GM12878 (cell line): ENCODE measurements around the gene EEF1G. TPM values are rescaled to one million over a fixed set of nuclear protein-coding genes. Genes with fewer than 3 reads are reported as not detected.

Source experiments
- ATAC-seq: fragments of 200-7000 bp; cut with Tn5 transposase; 3 replicates; pipeline ENCODE4 v1.9.1; 2020; ENCODE audit warnings: mild to moderate bottlenecking, moderate library complexity
- BruUV-seq: library from RNA; stranded (reverse); fragments of 400-500 nt; replicated peaks from 2 replicates; lab custom pipeline; 2021; lab: Mats Ljungman, UMichigan
- CTCF ChIA-PET: fragments of 300-600 bp; sonication (Branson Sonifier 250); formaldehyde crosslinking; extraction: SDS; loops from one replicate; lab custom pipeline; 2021; ENCODE audit warnings: inconsistent platforms; lab: Yijun Ruan, JAX
- POLR2A ChIA-PET: fragments of 350-600 bp; formaldehyde crosslinking; extraction: SDS; loops from one replicate; lab custom pipeline; 2021; ENCODE audit warnings: inconsistent platforms; lab: Charles Lee
- RAD21 ChIA-PET: fragments of 300-600 bp; sonication (Branson Sonifier 250); formaldehyde crosslinking; loops from one replicate; lab custom pipeline; 2023; ENCODE audit warnings: antibody characterized with exemption; ENCODE audit not compliant: unreplicated experiment; lab: Charles Lee
- SMC1A ChIA-PET: fragments of 300-600 bp; sonication (Branson Sonifier 250); formaldehyde crosslinking; loops from one replicate; lab custom pipeline; 2023; ENCODE audit not compliant: unreplicated experiment, uncharacterized antibody; lab: Charles Lee
- DNase-seq: peaks from one replicate; pipeline ENCODE4 v3.0.0-alpha.2; 2011; ENCODE audit warnings: low read depth, low spot score
- FAIRE-seq: peaks from 3 replicates; lab custom pipeline; 2011; peaks lifted over from hg19 to GRCh38; lab: Jason Lieb, UNC
- H2AFZ ChIP-seq: 2 replicates; pipeline ENCODE4 v1.6.0; 2011; ENCODE audit warnings: low read depth, low read length, control low read depth; ENCODE audit not compliant: control insufficient read depth
- H3K27ac ChIP-seq: 2 replicates; pipeline ENCODE4 v1.5.1; 2011; ENCODE audit warnings: control low read depth; ENCODE audit not compliant: control insufficient read depth, insufficient read depth
- H3K27me3 ChIP-seq, 2 experiments: replicated peaks in 1 of 2; 2 replicates each; pipeline versions ENCODE4 v1.6.0 to v1.6.1; 2011; ENCODE audit warnings: low read length in 1 of 2; ENCODE audit not compliant: control insufficient read depth in 2 of 2, insufficient read depth in 2 of 2
- H3K36me3 ChIP-seq, 2 experiments: 2 replicates each; pipeline ENCODE4 v1.5.1; 2011; ENCODE audit warnings: low read length in 1 of 2; ENCODE audit not compliant: control insufficient read depth in 2 of 2, insufficient read depth in 2 of 2
- H3K4me1 ChIP-seq: 2 replicates; pipeline ENCODE4 v1.6.1; 2011; ENCODE audit warnings: mild to moderate bottlenecking, low read length, moderate library complexity, mixed read lengths; ENCODE audit not compliant: control insufficient read depth, insufficient read depth
- H3K4me2 ChIP-seq: 2 replicates; pipeline ENCODE4 v1.6.0; 2011; ENCODE audit warnings: control low read depth; ENCODE audit not compliant: control insufficient read depth, insufficient read depth
- H3K4me3 ChIP-seq: fragments of 200-600 bp; sonication (generic); 2 replicates; pipeline ENCODE4 v1.5.1; 2016
- H3K79me2 ChIP-seq: 2 replicates; pipeline ENCODE4 v1.6.0; 2011; ENCODE audit warnings: low read length; ENCODE audit not compliant: control insufficient read depth, insufficient read depth
- H3K9ac ChIP-seq: 2 replicates; pipeline ENCODE4 v1.8.0; 2011; ENCODE audit warnings: low read length, control low read depth, mixed read lengths; ENCODE audit not compliant: control insufficient read depth, insufficient read depth
- H3K9me3 ChIP-seq: replicated peaks from 3 replicates; pipeline ENCODE4 v1.5.1; 2011; ENCODE audit warnings: mild to moderate bottlenecking, low read length; ENCODE audit not compliant: control insufficient read depth, insufficient read depth
- H4K20me1 ChIP-seq: 2 replicates; pipeline ENCODE4 v1.6.0; 2011; ENCODE audit not compliant: control insufficient read depth, insufficient read depth
- BHLHE40 ChIP-seq, 2 experiments: fragments of 450-650 bp in 1 of 2; IDR thresholded peaks; 2 replicates each; pipeline ENCODE4 v1.6.1; 2011 to 2017; ENCODE audit warnings: low read depth in 2 of 2, borderline replicate concordance in 1 of 2, improper control_type of control experiment in 1 of 2, low read length in 1 of 2, mild to moderate bottlenecking in 1 of 2
- RCOR1 ChIP-seq: conservative IDR thresholded peaks from 2 replicates; pipeline ENCODE4 v1.6.1; 2012; ENCODE audit warnings: low read depth, low read length, improper control_type of control experiment
- RUNX3 ChIP-seq: IDR thresholded peaks from 2 replicates; pipeline ENCODE4 v1.6.1; 2012; ENCODE audit warnings: low read length, inconsistent platforms
- SRF ChIP-seq, 2 experiments: IDR thresholded peaks; 2 replicates each; pipeline ENCODE4 v1.6.1; 2011; ENCODE audit warnings: low read depth in 2 of 2, low read length in 2 of 2, mild to moderate bottlenecking in 1 of 2, moderate library complexity in 1 of 2
- WGBS: methylation state at CpG from one replicate; pipeline ENCODE4 v1.1.6; 2016; ENCODE audit warnings: low lambda C conversion rate; ENCODE audit not compliant: insufficient replicate concordance, insufficient coverage; ENCODE audit errors: missing lambda C conversion rate; 5-methylcytosine and 5-hydroxymethylcytosine counted together
- in situ Hi-C: fragments of 300-500 bp; cut with MboI; formaldehyde crosslinking; loops from 9 replicates; pipeline ENCODE4 v1.14.3; 2018; ENCODE audit warnings: mixed read lengths
- intact Hi-C: fragments of 100-400 bp; cut with micrococcal nuclease; formaldehyde crosslinking; loops from one replicate; pipeline ENCODE4 v1.14.2; 2022; ENCODE audit not compliant: unreplicated experiment
- polyA plus RNA-seq, 11 experiments: library from polyadenylated mRNA; depleted of rRNA in 4 of 11; unstranded in 6 of 11; stranded (reverse) in 5 of 11; fragments of >200 nt; fragmentation: Nextera tagmentation in 4 of 11; fragmentation: Illumina TruSeq in 1 of 11; extraction: Ambion mirVana in 4 of 11; extraction: Trizol in 1 of 11; gene quantifications; 1 replicate in 1 of 11; 2 replicates in 10 of 11; pipeline versions ENCODE4 v1.2.1 to v1.2.3, GENCODE V29; 2011 to 2016; ENCODE audit warnings: inconsistent platforms in 2 of 11, missing spikeins in 2 of 11, low read depth in 1 of 11
- total RNA-seq, 4 experiments: library from RNA; depleted of rRNA in 3 of 4; stranded (reverse); fragments of >200 nt in 3 of 4; fragmentation: Illumina TruSeq in 1 of 4; extraction: Trizol in 1 of 4; gene quantifications; 2 replicates each; pipeline versions ENCODE4 v1.2.1 to v1.2.3, GENCODE V29; 2013 to 2021

EEF1G gene
- total and polyA plus RNA-seq, 10 of the 15 experiments (the other 5 are each of a cell fraction or from before 2014, with no cell fraction given), result 850 to 2,739 (median 2,277) TPM

DNA sequence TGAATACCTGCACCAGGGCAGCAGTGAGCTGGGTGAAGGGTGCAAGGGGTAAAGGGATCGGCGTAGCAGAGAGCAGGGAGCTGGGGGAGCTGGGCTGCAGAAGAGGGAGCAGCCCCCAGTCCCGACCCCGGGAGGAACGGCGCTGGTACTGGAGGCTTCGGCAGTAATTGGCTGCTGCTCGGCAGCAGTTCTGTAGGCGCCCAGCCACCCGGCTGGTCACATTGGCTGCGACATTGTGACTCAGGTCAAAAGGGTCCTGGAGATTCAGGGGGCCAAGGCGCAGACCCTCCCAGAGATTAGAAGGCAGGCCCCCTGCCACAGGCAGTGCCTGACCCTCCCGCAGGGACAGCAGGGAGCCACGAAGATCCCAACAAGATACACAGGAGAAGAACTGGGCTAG lies 2.1 kb upstream of the EEF1G start:
- ATAC-seq (no peak), DNase-seq (no peak), FAIRE-seq (no peak)
- SMC1A ChIA-PET, result no interaction called here
- peaks cover 18% of the 10 kb centered on the region for H3K4me1 ChIP-seq
- WGBS, result 97% methylated on average over 14 of the region's 14 CpGs
- H3K79me2 ChIP-seq, result peaks cover 38% of the 10 kb centered on the region
- CTCF ChIA-PET, result no interaction called here
- in situ Hi-C loops, result no loop called here
- H2AFZ ChIP-seq, result no peak overlapping the region
- H3K9ac ChIP-seq, result no peak overlapping the region
- no peak overlapping the region for H3K27ac ChIP-seq
- H3K9me3 ChIP-seq, result no peaks in the 10 kb centered on the region
- no peak overlapping the region for H3K4me2 ChIP-seq
- H3K4me3 ChIP-seq, result no peak overlapping the region
- peaks cover 12 to 21% of the 10 kb centered on the region in 2 experiments; a peak in 3 of 4 replicates for H3K36me3 ChIP-seq
- H4K20me1 ChIP-seq, result no peaks in the 10 kb centered on the region
- H3K27me3 ChIP-seq, result no peaks in the 10 kb centered on the region
- no TSS peak for BruUV-seq
- POLR2A ChIA-PET, result interaction anchor here (1.4 to 5.0 kb wide), 3 partner anchors 10 to 24 kb away, joined by 3 to 37 read pairs (median 18); partner anchors contain the start of gene TUT1
- TF ChIP-seq SRF (IDR thresholded peaks at IDR 0.05; ENCODE audit: low read depth in 2 of 2, low read length in 2 of 2), result no peak
- intact Hi-C loops, result no loop called here
- RAD21 ChIA-PET, result interaction anchor here (2.8 kb wide), 1 partner anchor 24 kb away, joined by 19 read pairs; no protein-coding TSS in a partner anchor

- ChIA-PET RAD21 (interaction anchor here (0.6 to 3.3 kb wide), 4 partner anchors 17 to 151 kb away, joined by 3 to 25 read pairs (median 11); no protein-coding TSS in a partner anchor), POLR2A (interaction anchor here (0.6 to 5.0 kb wide), 6 partner anchors 10 to 240 kb away, joined by 3 to 37 read pairs (median 8); partner anchors contain the start of genes C11orf98, CSKMT and TUT1), SMC1A (interaction anchor here (0.7 to 2.1 kb wide), 5 partner anchors 12 to 36 kb away, joined by 3 to 14 read pairs (median 5); partner anchors contain the start of gene TUT1), CTCF (interaction anchor here (1.9 to 3.9 kb wide), 3 partner anchors 17 to 151 kb away, joined by 8 to 27 read pairs (median 23); partner anchors contain the start of gene TUT1)
- Histone ChIP-seq H3K9ac (peak overlapping the region; percentile 97; the same call in 1 of the 2 replicates), H3K27me3 (no peaks in the 10 kb centered on the region), H4K20me1 (no peaks in the 10 kb centered on the region), H3K4me2 (peak overlapping the region; percentile 99), H3K4me1 (peaks cover 24% of the 10 kb centered on the region), H3K27ac (no peak overlapping the region; the same call in 1 of the 2 replicates), H3K4me3 (peak overlapping the region; percentile 90), H2AFZ (no peak overlapping the region), H3K36me3 (peaks cover 16 to 27% of the 10 kb centered on the region in 2 experiments), H3K9me3 (no peaks in the 10 kb centered on the region), H3K79me2 (peaks cover 45% of the 10 kb centered on the region)
- in situ Hi-C loops (no loop called here), intact Hi-C loops (no loop called here)
- TF ChIP-seq RUNX3 (0 out of 2 replicates have a peak, but pooled peaks have one; percentile 1), BHLHE40 (IDR thresholded peaks at IDR 0.05; ENCODE audit: borderline replicate concordance in 1 of 2, low read depth in 2 of 2, low read length in 1 of 2) (no peak), RCOR1 (no peak)
- FAIRE-seq, result no peak
- no TSS peak for BruUV-seq
- ATAC-seq, result no peak
- 97% methylated on average over 17 of the region's 17 CpGs for WGBS
- DNase-seq, result no peak
Measured at GRCh38 chr11:62575156-62575555, 1.5 kb upstream of the EEF1G start.
